ENCODE results near the gene EYS.

The EYS gene

GRCh38 chr6:63721181-63721580 is 1985.8 kb downstream of the EYS start:
- in situ Hi-C loops (cut with MboI; ENCODE audit: low sequenced_read_pairs) = no loop called here

- in situ Hi-C loops (cut with MboI; ENCODE audit: low sequenced_read_pairs) = no loop called here
These were observed 1990.9 kb downstream of the EYS start for GRCh38 chr6:63716169-63716568.

GRCh38 chr6:63714091-63714490 is 1992.9 kb downstream of the EYS start:
- in situ Hi-C loops (cut with MboI; ENCODE audit: low sequenced_read_pairs) = no loop called here

- in situ Hi-C loops (cut with MboI; ENCODE audit: low sequenced_read_pairs) = no loop called here
These were observed 1993.7 kb downstream of the EYS start for GRCh38 chr6:63713332-63713731.

GRCh38 chr6:63709148-63709547 is 1997.9 kb downstream of the EYS start:
- in situ Hi-C loops (cut with MboI; ENCODE audit: low sequenced_read_pairs) = no loop called here

GRCh38 chr6:63708631-63709030 is 1998.4 kb downstream of the EYS start:
- in situ Hi-C loops (cut with MboI; ENCODE audit: low sequenced_read_pairs) = no loop called here

GRCh38 chr6:63706630-63707029 is 2000.4 kb downstream of the EYS start:
- in situ Hi-C loops (cut with MboI; ENCODE audit: low sequenced_read_pairs) = no loop called here

GRCh38 chr6:63705707-63706106 is 2001.3 kb downstream of the EYS start:
- in situ Hi-C loops (cut with MboI; ENCODE audit: low sequenced_read_pairs) = no loop called here

GRCh38 chr6:63690221-63690620 is 2016.8 kb downstream of the EYS start:
- in situ Hi-C loops (cut with MboI; ENCODE audit: low sequenced_read_pairs) = no loop called here

GRCh38 chr6:63689421-63689820 is 2017.6 kb downstream of the EYS start:
- in situ Hi-C loops (cut with MboI; ENCODE audit: low sequenced_read_pairs) = no loop called here

- in situ Hi-C loops (cut with MboI; ENCODE audit: low sequenced_read_pairs) = no loop called here
These were observed 2021.3 kb downstream of the EYS start for GRCh38 chr6:63685446-63686379.

GRCh38 chr6:63683071-63683603 is 2023.9 kb downstream of the EYS start:
- in situ Hi-C loops (cut with MboI; ENCODE audit: low sequenced_read_pairs) = no loop called here

GRCh38 chr6:63677282-63677681 is 2029.7 kb downstream of the EYS start:
- in situ Hi-C loops (cut with MboI; ENCODE audit: low sequenced_read_pairs) = no loop called here

GRCh38 chr6:63676412-63677114 is 2030.5 kb downstream of the EYS start:
- in situ Hi-C loops (cut with MboI; ENCODE audit: low sequenced_read_pairs) = no loop called here

- in situ Hi-C loops (cut with MboI; ENCODE audit: low sequenced_read_pairs) = no loop called here
These were observed 2031.9 kb downstream of the EYS start for GRCh38 chr6:63675138-63675537.

- in situ Hi-C loops (cut with MboI; ENCODE audit: low sequenced_read_pairs) = no loop called here
These were observed 2032.4 kb downstream of the EYS start for GRCh38 chr6:63674635-63675034.

GRCh38 chr6:63673692-63674091 is 2033.3 kb downstream of the EYS start:
- in situ Hi-C loops (cut with MboI; ENCODE audit: low sequenced_read_pairs) = no loop called here

GRCh38 chr6:63672582-63673129 is 2034.4 kb downstream of the EYS start:
- in situ Hi-C loops (cut with MboI; ENCODE audit: low sequenced_read_pairs) = no loop called here

- in situ Hi-C loops (cut with MboI; ENCODE audit: low sequenced_read_pairs) = no loop called here
These were observed 2035.8 kb downstream of the EYS start for GRCh38 chr6:63671098-63671754.
